Lower leg skin (tissue), 3 donors: Measurements from ENCODE around the gene SBNO2.

Experiments used
- CTCF ChIP-seq, 3 donors: fragments of 450-650 bp; IDR thresholded peaks; one replicate each; pipeline ENCODE4 v1.5.1; 2016; ENCODE audit warnings: antibody characterized with exemption in 3 of 3, mild to moderate bottlenecking in 3 of 3, moderate library complexity in 2 of 3
- POLR2A ChIP-seq, 2 donors: fragments of 450-650 bp; IDR thresholded peaks; one replicate each; pipeline ENCODE4 v1.6.1; 2016 to 2017; ENCODE audit warnings: antibody characterized with exemption in 2 of 2, mild to moderate bottlenecking in 1 of 2, moderate library complexity in 1 of 2

- TF ChIP-seq CTCF (IDR thresholded peaks at IDR 0.05) (no peak), POLR2A (IDR thresholded peaks at IDR 0.05) (no peak)
Measured at GRCh38 chr19:1082928-1083816, 90.9 kb downstream of the SBNO2 start.
